ENCODE results near the gene TMEM89. TPM values are rescaled to one million over a fixed set of nuclear protein-coding genes. Genes with fewer than 3 reads are reported as not detected.

Gene TMEM89
- total and polyA plus RNA-seq, 12 donors, result not detected

GRCh38 chr3:48587686-48588085 lies 33.9 kb downstream of the TMEM89 start:
- DNase-seq, result no peak
- Histone ChIP-seq H3K4me3 (no peak overlapping the region), H3K36me3 (peaks cover 0 to 34% (median 0%) of the 10 kb centered on the region in 9 donors), H3K27me3 (no peaks in the 10 kb centered on the region), H3K9me3 (no peaks in the 10 kb centered on the region), H3K27ac (no peak overlapping the region), H3K4me1 (no peaks in the 10 kb centered on the region)
- WGBS, 2 donors, result 81 to 83% methylated on average over 11 of the region's 11 CpGs
- TF ChIP-seq CTCF (IDR thresholded peaks at IDR 0.05), result no peak
- intact Hi-C loops (cut with DNase I), result no loop called here
- ATAC-seq, result no peak

GRCh38 chr3:48585411-48585810 lies 36.2 kb downstream of the TMEM89 start:
- H3K9me3 ChIP-seq, result no peaks in the 10 kb centered on the region
- H3K27me3 ChIP-seq, result no peaks in the 10 kb centered on the region
- H3K27ac ChIP-seq, result no peak overlapping the region
- 81 to 90% methylated on average over 8 of the region's 8 CpGs for WGBS, 2 donors
- no peak for TF ChIP-seq CTCF (IDR thresholded peaks at IDR 0.05)
- intact Hi-C loops (cut with DNase I), result no loop called here
- peaks cover 0 to 34% (median 0%) of the 10 kb centered on the region in 9 donors for H3K36me3 ChIP-seq
- DNase-seq (no peak), ATAC-seq (no peak)
- no peak overlapping the region for H3K4me3 ChIP-seq
- H3K4me1 ChIP-seq, result no peaks in the 10 kb centered on the region

GRCh38 chr3:48584836-48585235 lies 36.7 kb downstream of the TMEM89 start:
- ATAC-seq (no peak), DNase-seq (no peak)
- Histone ChIP-seq H3K9me3 (no peaks in the 10 kb centered on the region), H3K27ac (no peak overlapping the region), H3K4me3 (no peak overlapping the region), H3K27me3 (no peaks in the 10 kb centered on the region), H3K36me3 (peaks cover 0 to 34% (median 0%) of the 10 kb centered on the region in 9 donors), H3K4me1 (no peaks in the 10 kb centered on the region)
- intact Hi-C loops (cut with DNase I), result no loop called here
- WGBS, 2 donors, result 88 to 91% methylated on average over 9 of the region's 9 CpGs
- no peak for TF ChIP-seq CTCF (IDR thresholded peaks at IDR 0.05)

- no peaks in the 10 kb centered on the region for H3K27me3 ChIP-seq
- H3K27ac ChIP-seq, result no peak overlapping the region
- peaks cover 0 to 43% (median 0%) of the 10 kb centered on the region in 9 donors for H3K36me3 ChIP-seq
- intact Hi-C loops (cut with DNase I), result no loop called here
- H3K4me3 ChIP-seq, result no peak overlapping the region
- no peaks in the 10 kb centered on the region for H3K4me1 ChIP-seq
- no peak for DNase-seq
- no peaks in the 10 kb centered on the region for H3K9me3 ChIP-seq
- WGBS, 2 donors, result 91 to 93% methylated on average over 14 of the region's 14 CpGs
- TF ChIP-seq CTCF (IDR thresholded peaks at IDR 0.05), result no peak
- ATAC-seq, result no peak
Measured at GRCh38 chr3:48581621-48582481, 39.7 kb downstream of the TMEM89 start.

Measured in heart right ventricle (tissue), 16 donors.